Measurements from ENCODE around the gene PLCH1. TPM values are rescaled to one million over a fixed set of nuclear protein-coding genes. Genes with fewer than 3 reads are reported as not detected.

Gene PLCH1
- total RNA-seq, 1 donor from 2014 or later = 2.9 TPM

DNA sequence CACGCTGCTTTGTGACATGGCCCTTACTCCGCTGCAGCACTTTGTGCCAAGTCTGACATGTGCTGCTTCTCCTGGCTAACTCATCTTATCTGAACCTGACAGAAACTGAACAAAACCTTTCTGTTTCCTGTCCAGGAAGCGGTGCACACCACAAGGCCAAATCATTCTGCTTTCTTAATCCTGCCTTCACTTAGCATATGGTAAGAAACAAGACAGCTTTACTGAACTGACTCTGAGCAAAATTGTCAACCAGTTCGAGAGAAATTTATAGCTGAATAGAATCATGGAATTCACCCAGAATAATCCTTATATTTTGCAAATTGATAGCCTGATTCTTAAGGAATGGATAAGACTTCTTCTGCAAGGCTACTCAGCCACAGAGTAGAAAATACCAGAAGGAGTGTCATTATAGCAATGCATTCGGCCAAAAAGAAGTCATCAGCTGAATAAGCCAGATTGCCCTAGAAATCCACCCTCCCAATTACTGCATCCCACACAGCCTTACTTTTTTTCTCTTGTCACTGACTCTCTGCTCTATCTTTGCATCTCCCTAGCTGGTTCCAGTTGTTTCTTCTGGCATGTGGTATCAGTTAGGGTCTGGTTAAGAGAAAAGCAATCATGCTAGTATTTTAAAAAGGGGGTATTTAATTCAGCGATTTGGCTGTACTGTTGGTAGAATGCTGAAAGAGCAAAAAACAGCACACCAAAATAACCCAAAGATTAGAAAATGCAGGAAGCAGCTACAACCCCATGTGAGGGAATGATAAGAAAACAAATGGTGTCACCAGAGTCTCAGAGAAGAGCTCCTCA is 409.8 kb downstream of the PLCH1 start:
- Histone ChIP-seq H3K36me3 (ENCODE audit: control insufficient read depth, insufficient read depth, low read length) (no peaks in the 10 kb centered on the region), H3K27me3 (ENCODE audit: control insufficient read depth, insufficient read depth, low read length) (no peaks in the 10 kb centered on the region), H3K4me3 (ENCODE audit: low read depth, low read length) (no peak overlapping the region)
- TF ChIP-seq, protein P1, sequence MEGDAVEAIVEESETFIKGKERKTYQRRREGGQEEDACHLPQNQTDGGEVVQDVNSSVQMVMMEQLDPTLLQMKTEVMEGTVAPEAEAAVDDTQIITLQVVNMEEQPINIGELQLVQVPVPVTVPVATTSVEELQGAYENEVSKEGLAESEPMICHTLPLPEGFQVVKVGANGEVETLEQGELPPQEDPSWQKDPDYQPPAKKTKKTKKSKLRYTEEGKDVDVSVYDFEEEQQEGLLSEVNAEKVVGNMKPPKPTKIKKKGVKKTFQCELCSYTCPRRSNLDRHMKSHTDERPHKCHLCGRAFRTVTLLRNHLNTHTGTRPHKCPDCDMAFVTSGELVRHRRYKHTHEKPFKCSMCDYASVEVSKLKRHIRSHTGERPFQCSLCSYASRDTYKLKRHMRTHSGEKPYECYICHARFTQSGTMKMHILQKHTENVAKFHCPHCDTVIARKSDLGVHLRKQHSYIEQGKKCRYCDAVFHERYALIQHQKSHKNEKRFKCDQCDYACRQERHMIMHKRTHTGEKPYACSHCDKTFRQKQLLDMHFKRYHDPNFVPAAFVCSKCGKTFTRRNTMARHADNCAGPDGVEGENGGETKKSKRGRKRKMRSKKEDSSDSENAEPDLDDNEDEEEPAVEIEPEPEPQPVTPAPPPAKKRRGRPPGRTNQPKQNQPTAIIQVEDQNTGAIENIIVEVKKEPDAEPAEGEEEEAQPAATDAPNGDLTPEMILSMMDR (IDR thresholded peaks at IDR 0.05; ENCODE audit: insufficient read depth, low read length, poor library complexity, severe bottlenecking) = no peak
- no peak for DNase-seq (ENCODE audit: low read depth)

DNA sequence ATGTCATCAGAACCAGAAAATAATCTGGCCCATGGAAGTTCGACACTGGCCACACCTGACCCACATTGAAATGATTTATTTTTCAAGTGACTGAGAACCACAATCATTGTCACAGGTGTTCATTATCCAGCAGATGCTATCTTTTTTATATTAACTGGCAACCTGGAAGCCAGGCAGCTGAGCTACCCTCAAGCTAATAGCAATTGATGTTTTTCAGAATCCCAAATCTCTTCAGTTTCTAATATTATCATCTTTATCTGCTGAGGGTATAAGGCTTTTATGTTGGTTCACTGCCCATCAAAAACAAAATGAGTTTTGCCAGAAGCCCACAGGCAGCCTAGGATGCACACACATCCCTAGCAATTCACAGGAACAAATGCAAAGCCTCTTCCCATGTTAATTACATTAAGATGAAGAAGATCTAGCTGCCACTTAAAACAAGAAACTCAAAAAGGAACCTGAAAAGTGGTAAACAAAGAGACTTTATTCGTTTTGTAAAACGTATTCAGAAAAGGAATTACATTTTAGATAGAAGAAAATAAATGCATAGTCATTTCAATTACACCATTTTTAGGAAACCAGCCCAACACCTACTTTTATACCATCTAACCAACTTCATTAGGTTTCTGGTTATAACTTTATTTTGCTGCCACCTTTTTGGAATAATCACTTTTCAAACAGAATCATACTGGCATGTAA is 410.5 kb downstream of the PLCH1 start:
- no peak for DNase-seq (ENCODE audit: low read depth)
- H3K27me3 ChIP-seq (ENCODE audit: control insufficient read depth, insufficient read depth, low read length) = no peaks in the 10 kb centered on the region
- no peaks in the 10 kb centered on the region for H3K36me3 ChIP-seq (ENCODE audit: control insufficient read depth, insufficient read depth, low read length)
- TF ChIP-seq, protein P1 (IDR thresholded peaks at IDR 0.05; ENCODE audit: insufficient read depth, low read length, poor library complexity, severe bottlenecking) = no peak
- H3K4me3 ChIP-seq (ENCODE audit: low read depth, low read length) = no peak overlapping the region

GRCh38 chr3:155332716-155333115 is 412.2 kb downstream of the PLCH1 start:
- TF ChIP-seq, protein P1 (IDR thresholded peaks at IDR 0.05; ENCODE audit: insufficient read depth, low read length, poor library complexity, severe bottlenecking) = no peak
- no peak for DNase-seq (ENCODE audit: low read depth)
- Histone ChIP-seq H3K4me3 (ENCODE audit: low read depth, low read length) (no peak overlapping the region), H3K36me3 (ENCODE audit: control insufficient read depth, insufficient read depth, low read length) (no peaks in the 10 kb centered on the region), H3K27me3 (ENCODE audit: control insufficient read depth, insufficient read depth, low read length) (no peaks in the 10 kb centered on the region)

DNA sequence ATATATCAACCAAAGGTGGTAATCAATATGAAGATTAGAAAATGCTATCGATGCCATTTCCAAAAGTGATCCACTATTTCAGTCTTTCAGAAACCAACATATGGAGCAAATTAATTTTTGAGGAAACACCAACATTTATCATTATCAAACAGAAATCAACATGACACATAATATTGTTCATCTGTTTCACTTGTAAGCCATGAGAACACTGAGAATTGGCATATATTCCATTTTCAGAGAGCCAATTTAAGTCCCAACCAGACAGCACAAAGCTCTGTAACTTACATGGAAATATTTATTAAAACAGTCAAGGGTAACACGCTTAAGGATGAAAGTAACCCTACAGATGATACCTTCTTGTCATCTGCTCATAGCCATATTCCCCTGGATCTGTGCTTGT is 413.8 kb downstream of the PLCH1 start:
- no peaks in the 10 kb centered on the region for H3K36me3 ChIP-seq (ENCODE audit: control insufficient read depth, insufficient read depth, low read length)
- no peaks in the 10 kb centered on the region for H3K27me3 ChIP-seq (ENCODE audit: control insufficient read depth, insufficient read depth, low read length)
- no peak overlapping the region for H3K4me3 ChIP-seq (ENCODE audit: low read depth, low read length)
- no peak for DNase-seq (ENCODE audit: low read depth)
- TF ChIP-seq, protein P1 (IDR thresholded peaks at IDR 0.05; ENCODE audit: insufficient read depth, low read length, poor library complexity, severe bottlenecking) = no peak

DNA sequence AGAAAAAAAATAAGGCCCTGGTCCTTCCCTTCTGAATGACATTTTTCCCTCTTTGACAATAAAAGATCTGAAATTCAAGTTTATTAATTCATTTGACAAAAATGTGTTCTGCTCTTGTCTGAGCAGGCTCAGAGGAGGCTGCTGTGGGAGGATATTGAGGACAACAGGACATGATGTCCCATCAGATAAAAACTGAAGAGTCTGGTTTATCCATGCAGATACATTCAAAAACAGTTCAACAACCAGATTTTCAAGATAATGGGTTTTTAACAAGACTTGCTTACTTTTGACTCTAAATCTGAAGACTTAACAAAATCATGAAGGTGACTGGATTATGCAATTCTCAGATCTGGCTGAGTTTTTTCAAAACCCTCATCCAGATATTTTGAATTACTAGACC is 414.5 kb downstream of the PLCH1 start:
- DNase-seq (ENCODE audit: low read depth) = no peak
- Histone ChIP-seq H3K36me3 (ENCODE audit: control insufficient read depth, insufficient read depth, low read length) (no peaks in the 10 kb centered on the region), H3K27me3 (ENCODE audit: control insufficient read depth, insufficient read depth, low read length) (no peaks in the 10 kb centered on the region), H3K4me3 (ENCODE audit: low read depth, low read length) (no peak overlapping the region)
- TF ChIP-seq, protein P1 (IDR thresholded peaks at IDR 0.05; ENCODE audit: insufficient read depth, low read length, poor library complexity, severe bottlenecking) = no peak
